GM12878 (cell line): ENCODE data around the gene RANBP17. TPM values are rescaled to one million over a fixed set of nuclear protein-coding genes. Genes with fewer than 3 reads are reported as not detected.

Source experiments
- ATAC-seq: fragments of 200-7000 bp; cut with Tn5 transposase; 3 replicates; pipeline ENCODE4 v1.9.1; 2020; ENCODE audit warnings: mild to moderate bottlenecking, moderate library complexity
- BruUV-seq: library from RNA; stranded (reverse); fragments of 400-500 nt; replicated peaks from 2 replicates; lab custom pipeline; 2021; lab: Mats Ljungman, UMichigan
- CTCF ChIA-PET: fragments of 300-600 bp; sonication (Branson Sonifier 250); formaldehyde crosslinking; extraction: SDS; loops from one replicate; lab custom pipeline; 2021; ENCODE audit warnings: inconsistent platforms; lab: Yijun Ruan, JAX
- POLR2A ChIA-PET: fragments of 350-600 bp; formaldehyde crosslinking; extraction: SDS; loops from one replicate; lab custom pipeline; 2021; ENCODE audit warnings: inconsistent platforms; lab: Charles Lee
- RAD21 ChIA-PET: fragments of 300-600 bp; sonication (Branson Sonifier 250); formaldehyde crosslinking; loops from one replicate; lab custom pipeline; 2023; ENCODE audit warnings: antibody characterized with exemption; ENCODE audit not compliant: unreplicated experiment; lab: Charles Lee
- SMC1A ChIA-PET: fragments of 300-600 bp; sonication (Branson Sonifier 250); formaldehyde crosslinking; loops from one replicate; lab custom pipeline; 2023; ENCODE audit not compliant: unreplicated experiment, uncharacterized antibody; lab: Charles Lee
- DNase-seq: peaks from one replicate; pipeline ENCODE4 v3.0.0-alpha.2; 2011; ENCODE audit warnings: low read depth, low spot score
- FAIRE-seq: peaks from 3 replicates; lab custom pipeline; 2011; peaks lifted over from hg19 to GRCh38; lab: Jason Lieb, UNC
- H2AFZ ChIP-seq: 2 replicates; pipeline ENCODE4 v1.6.0; 2011; ENCODE audit warnings: low read depth, low read length, control low read depth; ENCODE audit not compliant: control insufficient read depth
- H3K27ac ChIP-seq: 2 replicates; pipeline ENCODE4 v1.5.1; 2011; ENCODE audit warnings: control low read depth; ENCODE audit not compliant: control insufficient read depth, insufficient read depth
- H3K27me3 ChIP-seq, 2 experiments: replicated peaks in 1 of 2; 2 replicates each; pipeline versions ENCODE4 v1.6.0 to v1.6.1; 2011; ENCODE audit warnings: low read length in 1 of 2; ENCODE audit not compliant: control insufficient read depth in 2 of 2, insufficient read depth in 2 of 2
- H3K36me3 ChIP-seq, 2 experiments: 2 replicates each; pipeline ENCODE4 v1.5.1; 2011; ENCODE audit warnings: low read length in 1 of 2; ENCODE audit not compliant: control insufficient read depth in 2 of 2, insufficient read depth in 2 of 2
- H3K4me1 ChIP-seq: 2 replicates; pipeline ENCODE4 v1.6.1; 2011; ENCODE audit warnings: mild to moderate bottlenecking, low read length, moderate library complexity, mixed read lengths; ENCODE audit not compliant: control insufficient read depth, insufficient read depth
- H3K4me2 ChIP-seq: 2 replicates; pipeline ENCODE4 v1.6.0; 2011; ENCODE audit warnings: control low read depth; ENCODE audit not compliant: control insufficient read depth, insufficient read depth
- H3K4me3 ChIP-seq: fragments of 200-600 bp; sonication (generic); 2 replicates; pipeline ENCODE4 v1.5.1; 2016
- H3K79me2 ChIP-seq: 2 replicates; pipeline ENCODE4 v1.6.0; 2011; ENCODE audit warnings: low read length; ENCODE audit not compliant: control insufficient read depth, insufficient read depth
- H3K9ac ChIP-seq: 2 replicates; pipeline ENCODE4 v1.8.0; 2011; ENCODE audit warnings: low read length, control low read depth, mixed read lengths; ENCODE audit not compliant: control insufficient read depth, insufficient read depth
- H3K9me3 ChIP-seq: replicated peaks from 3 replicates; pipeline ENCODE4 v1.5.1; 2011; ENCODE audit warnings: mild to moderate bottlenecking, low read length; ENCODE audit not compliant: control insufficient read depth, insufficient read depth
- H4K20me1 ChIP-seq: 2 replicates; pipeline ENCODE4 v1.6.0; 2011; ENCODE audit not compliant: control insufficient read depth, insufficient read depth
- EP300 ChIP-seq, 2 experiments: fragments of 150-350 bp in 1 of 2; IDR thresholded peaks; 2 replicates each; pipeline ENCODE4 v1.6.1; 2011 to 2012; ENCODE audit warnings: low read depth in 2 of 2, low read length in 2 of 2, borderline replicate concordance in 1 of 2, improper control_type of control experiment in 1 of 2, inconsistent platforms in 1 of 2; ENCODE audit not compliant: control insufficient read depth in 1 of 2
- GATAD2B ChIP-seq: fragments of 450-650 bp; conservative IDR thresholded peaks from 2 replicates; pipeline ENCODE4 v1.6.1; 2017; ENCODE audit warnings: low read depth, mild to moderate bottlenecking, moderate library complexity
- NR2F1 ChIP-seq: fragments of 450-650 bp; conservative IDR thresholded peaks from 2 replicates; pipeline ENCODE4 v1.6.1; 2017; ENCODE audit warnings: mild to moderate bottlenecking
- RUNX3 ChIP-seq: IDR thresholded peaks from 2 replicates; pipeline ENCODE4 v1.6.1; 2012; ENCODE audit warnings: low read length, inconsistent platforms
- SMARCA5 ChIP-seq: fragments of 450-650 bp; IDR thresholded peaks from 2 replicates; pipeline ENCODE4 v1.6.1; 2017; ENCODE audit warnings: mild to moderate bottlenecking
- STAT1 ChIP-seq: fragments of 450-650 bp; conservative IDR thresholded peaks from 2 replicates; pipeline ENCODE4 v1.6.1; 2014; ENCODE audit warnings: antibody characterized with exemption, mild to moderate bottlenecking
- SUPT20H ChIP-seq: IDR thresholded peaks from 2 replicates; pipeline ENCODE4 v1.6.1; 2011; ENCODE audit warnings: low read depth, mild to moderate bottlenecking, low read length, moderate library complexity, borderline replicate concordance; ENCODE audit not compliant: control insufficient read depth
- USF1 ChIP-seq: IDR thresholded peaks from 2 replicates; pipeline ENCODE4 v1.6.1; 2011; ENCODE audit warnings: borderline replicate concordance, low read depth, mild to moderate bottlenecking, moderate library complexity, mixed read lengths, low read length; ENCODE audit not compliant: insufficient read depth; ENCODE audit errors: extremely low read length
- ZNF687 ChIP-seq: fragments of 450-650 bp; IDR thresholded peaks from 2 replicates; pipeline ENCODE4 v1.6.1; 2017; ENCODE audit warnings: mild to moderate bottlenecking, moderate library complexity
- WGBS: methylation state at CpG from one replicate; pipeline ENCODE4 v1.1.6; 2016; ENCODE audit warnings: low lambda C conversion rate; ENCODE audit not compliant: insufficient replicate concordance, insufficient coverage; ENCODE audit errors: missing lambda C conversion rate; 5-methylcytosine and 5-hydroxymethylcytosine counted together
- in situ Hi-C: fragments of 300-500 bp; cut with MboI; formaldehyde crosslinking; loops from 9 replicates; pipeline ENCODE4 v1.14.3; 2018; ENCODE audit warnings: mixed read lengths
- intact Hi-C: fragments of 100-400 bp; cut with micrococcal nuclease; formaldehyde crosslinking; loops from one replicate; pipeline ENCODE4 v1.14.2; 2022; ENCODE audit not compliant: unreplicated experiment
- polyA plus RNA-seq, 11 experiments: library from polyadenylated mRNA; depleted of rRNA in 4 of 11; unstranded in 6 of 11; stranded (reverse) in 5 of 11; fragments of >200 nt; fragmentation: Nextera tagmentation in 4 of 11; fragmentation: Illumina TruSeq in 1 of 11; extraction: Ambion mirVana in 4 of 11; extraction: Trizol in 1 of 11; gene quantifications; 1 replicate in 1 of 11; 2 replicates in 10 of 11; pipeline versions ENCODE4 v1.2.1 to v1.2.3, GENCODE V29; 2011 to 2016; ENCODE audit warnings: inconsistent platforms in 2 of 11, missing spikeins in 2 of 11, low read depth in 1 of 11
- total RNA-seq, 4 experiments: library from RNA; depleted of rRNA in 3 of 4; stranded (reverse); fragments of >200 nt in 3 of 4; fragmentation: Illumina TruSeq in 1 of 4; extraction: Trizol in 1 of 4; gene quantifications; 2 replicates each; pipeline versions ENCODE4 v1.2.1 to v1.2.3, GENCODE V29; 2013 to 2021

The RANBP17 gene
- total and polyA plus RNA-seq, 10 of the 15 experiments (the other 5 are each of a cell fraction or from before 2014, with no cell fraction given) = 0.10 TPM; not detected in 9

- WGBS = 5% methylated on average over 2 of the region's 2 CpGs
- H3K9me3 ChIP-seq = no peaks in the 10 kb centered on the region; the same call in 2 of the 3 replicates
- ChIA-PET SMC1A (no interaction called here), CTCF (no interaction called here), RAD21 (no interaction called here), POLR2A (no interaction called here)
- intact Hi-C loops = no loop called here
- H3K4me2 ChIP-seq = no peak overlapping the region
- no peak overlapping the region for H3K4me3 ChIP-seq
- no peaks in the 10 kb centered on the region for H3K4me1 ChIP-seq
- FAIRE-seq (no peak), ATAC-seq (no peak), DNase-seq (no peak)
- in situ Hi-C loops = no loop called here
- H3K27me3 ChIP-seq = no peaks in the 10 kb centered on the region
- no peaks in the 10 kb centered on the region for H3K79me2 ChIP-seq
- H2AFZ ChIP-seq = no peak overlapping the region
- H3K9ac ChIP-seq = no peak overlapping the region
- H4K20me1 ChIP-seq = no peaks in the 10 kb centered on the region
- no peak overlapping the region for H3K27ac ChIP-seq
- TF ChIP-seq NR2F1 = no peak
- TF ChIP-seq SUPT20H = no peak
- TF ChIP-seq RUNX3 = no peak
- no peak for TF ChIP-seq GATAD2B
- TF ChIP-seq STAT1 = no peak
- no peak for TF ChIP-seq ZNF687
- TF ChIP-seq SMARCA5 = no peak
- no peak for TF ChIP-seq USF1
- no peak for TF ChIP-seq EP300 (IDR thresholded peaks at IDR 0.05; ENCODE audit: borderline replicate concordance in 1 of 2, control insufficient read depth in 1 of 2, low read depth in 2 of 2, low read length in 2 of 2)
- TF ChIP-seq, all 136 proteins: peak for 0
- BruUV-seq = no TSS peak
- no peaks in the 10 kb centered on the region for H3K36me3 ChIP-seq
Measured at GRCh38 chr5:171246231-171246630, 384.4 kb downstream of the RANBP17 start.
